DND-41 (cell line): ENCODE measurements around the gene MTX1.

ENCODE experiments used
- ATAC-seq: fragments of 200-7000 bp; cut with Tn5 transposase; 3 replicates; pipeline ENCODE4 v1.9.1; 2021; ENCODE audit warnings: low read depth; ENCODE audit not compliant: insufficient read depth
- DNase-seq: peaks from one replicate; pipeline ENCODE4 v3.0.0-alpha.2; 2020
- H2AFZ ChIP-seq: 2 replicates; pipeline ENCODE4 v1.6.0; 2012; ENCODE audit warnings: low read depth, low read length
- H3K27ac ChIP-seq: 2 replicates; pipeline ENCODE4 v1.5.1; 2012; ENCODE audit warnings: low read length, inconsistent platforms
- H3K27me3 ChIP-seq: fragments of 200-600 bp; sonication (generic); 2 replicates; pipeline ENCODE4 v1.6.0; 2012; ENCODE audit warnings: low read length, mild to moderate bottlenecking, inconsistent platforms; ENCODE audit not compliant: insufficient read depth, poor library complexity
- H3K36me3 ChIP-seq: 2 replicates; pipeline ENCODE4 v1.5.1; 2012; ENCODE audit warnings: low read length, inconsistent platforms; ENCODE audit not compliant: insufficient read depth
- H3K4me1 ChIP-seq: 2 replicates; pipeline ENCODE4 v1.5.1; 2012; ENCODE audit warnings: mild to moderate bottlenecking, low read length; ENCODE audit not compliant: insufficient read depth
- H3K4me2 ChIP-seq: 2 replicates; pipeline ENCODE4 v1.6.0; 2012; ENCODE audit warnings: mild to moderate bottlenecking, moderate library complexity, low read length, inconsistent platforms; ENCODE audit not compliant: insufficient read depth
- H3K4me3 ChIP-seq, 2 experiments: fragments of 200-600 bp in 1 of 2; shearing (Covaris generic) in 1 of 2; 2 replicates each; pipeline ENCODE4 v1.5.1; 2012 to 2016; ENCODE audit warnings: inconsistent platforms in 2 of 2, low read length in 2 of 2, mild to moderate bottlenecking in 2 of 2, low read depth in 1 of 2, moderate library complexity in 1 of 2
- H3K79me2 ChIP-seq: 2 replicates; pipeline ENCODE4 v1.6.0; 2012; ENCODE audit warnings: low read length, inconsistent platforms; ENCODE audit not compliant: insufficient read depth
- H3K9ac ChIP-seq: 2 replicates; pipeline ENCODE4 v1.6.0; 2012; ENCODE audit warnings: low read depth, mild to moderate bottlenecking, inconsistent platforms, low read length, moderate library complexity
- H3K9me3 ChIP-seq: 2 replicates; pipeline ENCODE4 v1.5.1; 2012; ENCODE audit warnings: low read length, moderate library complexity, mild to moderate bottlenecking, inconsistent platforms; ENCODE audit not compliant: insufficient read depth, severe bottlenecking
- H4K20me1 ChIP-seq: 2 replicates; pipeline ENCODE4 v1.6.0; 2012; ENCODE audit warnings: low read length; ENCODE audit not compliant: insufficient read depth
- CTCF ChIP-seq: IDR thresholded peaks from 2 replicates; pipeline ENCODE4 v1.5.1; 2012; ENCODE audit warnings: borderline replicate concordance, low read length, moderate library complexity, mild to moderate bottlenecking; ENCODE audit not compliant: poor library complexity, severe bottlenecking; ENCODE audit errors: extremely low read depth
- EZH2 ChIP-seq: IDR thresholded peaks from 3 replicates; pipeline ENCODE4 v1.6.1; 2012; ENCODE audit warnings: borderline replicate concordance, low read depth, mild to moderate bottlenecking, moderate library complexity, low read length, inconsistent platforms; ENCODE audit not compliant: severe bottlenecking

MTX1 gene

GRCh38 chr1:155260276-155260675, 51.8 kb downstream of the MTX1 start:
- no peak for TF ChIP-seq EZH2
- no peak for TF ChIP-seq CTCF
- no peak overlapping the region; a peak in 1 of 4 replicates for H3K4me3 ChIP-seq
- H3K9ac ChIP-seq: no peak overlapping the region
- DNase-seq (no peak), ATAC-seq (no peak)
- H3K36me3 ChIP-seq: peaks cover 52% of the 10 kb centered on the region
- H3K27me3 ChIP-seq: no peaks in the 10 kb centered on the region
- H3K9me3 ChIP-seq: no peaks in the 10 kb centered on the region
- H3K27ac ChIP-seq: peak overlapping the region; percentile 3; the same call in 1 of the 2 replicates
- no peak overlapping the region for H2AFZ ChIP-seq
- H3K4me2 ChIP-seq: peak overlapping the region; percentile 94
- H3K79me2 ChIP-seq: peaks cover 21% of the 10 kb centered on the region
- H4K20me1 ChIP-seq: peaks cover 11% of the 10 kb centered on the region; the same call in 1 of the 2 replicates
- peaks cover 35% of the 10 kb centered on the region for H3K4me1 ChIP-seq

GRCh38 chr1:155261493-155261851, 53.0 kb downstream of the MTX1 start:
- peaks cover 63% of the 10 kb centered on the region for H3K36me3 ChIP-seq

GRCh38 chr1:155261852-155262673, 53.6 kb downstream of the MTX1 start, which contains the start of gene SCAMP3:
TSS of gene SCAMP3 (minus strand) at chr1:155262360. CDS start at chr1:155262151, 209 bp downstream.
- Histone ChIP-seq H3K36me3 (peaks cover 66% of the 10 kb centered on the region), H2AFZ (peak within 1 kb of the TSS; percentile 75)

More at GRCh38 chr1:155261493-155261851, 53.0 kb downstream of the MTX1 start:
- peak; percentile 8; the same call in 1 of the 3 replicates for ATAC-seq
- no peaks in the 10 kb centered on the region for H3K9me3 ChIP-seq
- H3K9ac ChIP-seq: peak overlapping the region; percentile 66
- H3K4me1 ChIP-seq: peaks cover 28% of the 10 kb centered on the region
- TF ChIP-seq CTCF (peak; percentile 34), EZH2 (no peak)
- peak overlapping the region; percentile 67 to 73 for H3K4me3 ChIP-seq
- H3K27ac ChIP-seq: peak overlapping the region; percentile 74
- peaks cover 11% of the 10 kb centered on the region; the same call in 1 of the 2 replicates for H4K20me1 ChIP-seq
- DNase-seq: no peak
- peaks cover 21% of the 10 kb centered on the region for H3K79me2 ChIP-seq
- peak overlapping the region; percentile 94 for H3K4me2 ChIP-seq
- no peaks in the 10 kb centered on the region for H3K27me3 ChIP-seq
- peak overlapping the region; percentile 75 for H2AFZ ChIP-seq

More at GRCh38 chr1:155261852-155262673, 53.6 kb downstream of the MTX1 start, which contains the start of gene SCAMP3:
- TF ChIP-seq EZH2: no peak
- TF ChIP-seq CTCF: no peak
- peak within 1 kb of the TSS; percentile 67 to 73 for H3K4me3 ChIP-seq
- peak; percentile 91 for DNase-seq
- H3K4me1 ChIP-seq: peaks cover 28% of the 10 kb centered on the region
- peak within 1 kb of the TSS; percentile 66 for H3K9ac ChIP-seq
- H4K20me1 ChIP-seq: peaks cover 11% of the 10 kb centered on the region; the same call in 1 of the 2 replicates
- peak; percentile 97 for ATAC-seq
- peak within 1 kb of the TSS; percentile 74 for H3K27ac ChIP-seq
- H3K4me2 ChIP-seq: peak within 1 kb of the TSS; percentile 94
- no peaks in the 10 kb centered on the region for H3K9me3 ChIP-seq
- peaks cover 21% of the 10 kb centered on the region for H3K79me2 ChIP-seq
- no peaks in the 10 kb centered on the region for H3K27me3 ChIP-seq
